Prostate gland (tissue), 2 donors: Measurements from ENCODE around the gene NEO1.

Experiments used
- CTCF ChIP-seq, 4 experiments: fragments of 200-600 bp in 2 of 4; fragments of 450-650 bp in 2 of 4; sonication (generic) in 2 of 4; IDR thresholded peaks; 1 replicate in 3 of 4; 2 replicates in 1 of 4; pipeline ENCODE4 v1.5.1; 2016 to 2019; ENCODE audit warnings: antibody characterized with exemption in 4 of 4, mild to moderate bottlenecking in 2 of 4, moderate library complexity in 2 of 4
- POLR2A ChIP-seq: fragments of 450-650 bp; IDR thresholded peaks from one replicate; pipeline ENCODE4 v1.6.1; 2016; ENCODE audit warnings: antibody characterized with exemption, mild to moderate bottlenecking
- POLR2AphosphoS5 ChIP-seq: sonication (generic); formaldehyde crosslinking; IDR thresholded peaks from one replicate; pipeline ENCODE4 v1.6.1; 2017; ENCODE audit warnings: antibody characterized with exemption

GRCh38 chr15:73318463-73319351, 266.4 kb downstream of the NEO1 start:
- TF ChIP-seq CTCF (IDR thresholded peaks at IDR 0.05) (no peak), POLR2A (no peak), POLR2AphosphoS5 (no peak)
